GM18867 (cell line): ENCODE data around the gene UBE2N.
A peak's percentile ranks its signal among the peaks of the same experiment; 100 is the strongest.
"Not testable (repeated sequence)": the region's sequence is repeated elsewhere in the genome, so short reads cannot be mapped to it uniquely, and the experiment has no call there.

Source experiments
- ATAC-seq: cut with Tn5 transposase; IDR thresholded peaks from one replicate; pipeline ENCODE4 v1.9.1; 2021; ENCODE audit warnings: mild to moderate bottlenecking, moderate library complexity; ENCODE audit not compliant: unreplicated experiment

Gene UBE2N

GRCh38 chr12:93381976-93382437 lies 59.7 kb downstream of the UBE2N start:
- ATAC-seq, result not testable (repeated sequence)

GRCh38 chr12:93381161-93381975 lies 60.4 kb downstream of the UBE2N start:
- ATAC-seq, result no peak

DNA sequence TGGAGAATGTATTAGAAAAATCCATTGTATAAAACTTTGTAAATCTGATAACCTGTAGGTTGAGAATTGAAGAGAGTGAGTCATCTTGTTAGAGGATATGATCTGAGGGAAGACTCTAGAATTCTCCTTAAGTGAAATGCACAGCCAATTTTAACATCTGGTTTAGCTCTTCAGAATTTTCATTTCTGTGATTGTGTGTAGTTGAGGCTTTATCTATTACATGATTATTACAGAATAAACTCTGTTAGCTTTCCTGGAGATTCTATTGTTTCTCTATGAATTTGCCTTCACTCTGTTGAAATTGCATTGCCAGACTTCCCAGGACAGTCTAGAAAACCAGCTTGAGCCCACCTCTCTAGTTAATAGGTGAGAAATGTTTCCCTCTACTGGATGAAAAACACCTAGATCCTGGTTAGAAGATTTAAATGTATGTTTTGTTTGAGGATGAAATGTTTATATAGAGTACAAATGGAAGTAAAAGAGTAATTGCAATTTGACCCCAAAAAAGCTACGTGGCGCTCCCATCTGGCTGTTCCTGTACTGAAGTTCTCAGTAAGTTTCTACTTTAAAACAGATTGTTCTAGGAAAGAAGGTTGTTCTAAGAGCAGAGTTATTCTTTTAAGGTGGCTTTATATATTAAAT lies 61.1 kb downstream of the UBE2N start:
- no peak for ATAC-seq

DNA sequence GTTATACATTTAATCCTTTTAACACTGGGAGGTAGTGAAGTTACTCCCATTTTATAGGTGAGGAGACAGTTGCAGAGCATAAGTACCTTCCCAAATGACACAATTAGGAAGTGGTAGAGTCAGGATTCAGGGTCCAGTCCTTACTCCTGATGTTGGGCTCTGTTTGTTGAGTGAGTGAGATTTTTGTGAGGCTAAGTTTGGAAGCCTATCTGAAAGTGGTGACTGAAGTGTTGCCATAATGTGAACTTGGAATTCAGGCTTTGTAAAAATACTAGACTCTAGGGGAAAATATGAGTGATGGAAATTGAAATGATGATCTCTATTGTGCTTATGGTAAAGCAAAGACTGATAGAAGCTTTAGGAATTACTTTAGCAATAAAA lies 61.8 kb downstream of the UBE2N start:
- no peak for ATAC-seq

DNA sequence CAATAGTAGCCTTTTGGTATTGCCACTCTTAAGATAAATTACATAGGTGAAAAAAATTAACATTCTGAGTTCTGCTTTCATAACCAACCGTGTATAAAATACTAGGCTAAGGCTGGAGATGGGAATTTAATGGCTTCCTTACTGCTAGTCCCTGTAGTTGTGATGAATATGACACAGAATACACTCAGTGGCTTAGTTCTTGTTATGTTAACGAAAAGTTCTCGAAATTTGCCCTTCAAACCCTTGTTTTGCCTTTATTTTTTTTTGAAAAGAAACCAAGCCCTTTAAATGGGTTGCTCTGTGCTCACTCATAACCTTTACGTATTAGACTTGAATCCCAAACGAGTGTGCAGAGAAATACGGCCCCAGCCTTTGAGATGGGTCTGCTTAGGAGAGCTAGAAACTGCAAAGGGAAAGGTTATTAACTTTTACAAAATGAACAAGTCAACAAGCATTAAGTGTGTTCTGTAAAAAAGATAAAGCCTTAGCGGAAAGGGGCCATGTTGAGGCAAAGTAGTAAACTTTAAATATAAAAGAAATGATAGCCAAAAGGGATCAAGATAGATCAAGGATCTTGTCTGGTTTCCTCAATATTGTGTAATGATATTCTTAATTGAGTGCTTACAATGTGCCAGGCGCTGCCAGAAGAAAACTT lies 62.3 kb downstream of the UBE2N start:
- ATAC-seq, result no peak

DNA sequence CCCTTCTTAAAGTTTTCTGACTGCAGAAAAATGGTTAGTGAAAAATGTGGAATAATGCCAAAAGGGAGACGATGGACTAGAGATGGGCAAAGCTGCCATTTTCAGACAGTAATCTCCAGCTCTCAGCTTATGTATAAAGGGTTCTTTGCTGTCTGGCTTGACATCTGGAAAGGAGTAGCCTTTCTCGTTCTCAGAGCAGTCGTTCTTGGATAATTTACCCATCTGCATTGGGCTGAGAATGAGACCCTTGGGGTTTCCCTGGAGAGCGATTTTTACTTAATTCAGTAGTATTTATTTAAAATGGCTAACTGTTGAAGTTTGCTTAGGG lies 62.8 kb downstream of the UBE2N start:
- no peak for ATAC-seq

GRCh38 chr12:93378196-93378997 lies 63.4 kb downstream of the UBE2N start:
- ATAC-seq, result peak; percentile 30

DNA sequence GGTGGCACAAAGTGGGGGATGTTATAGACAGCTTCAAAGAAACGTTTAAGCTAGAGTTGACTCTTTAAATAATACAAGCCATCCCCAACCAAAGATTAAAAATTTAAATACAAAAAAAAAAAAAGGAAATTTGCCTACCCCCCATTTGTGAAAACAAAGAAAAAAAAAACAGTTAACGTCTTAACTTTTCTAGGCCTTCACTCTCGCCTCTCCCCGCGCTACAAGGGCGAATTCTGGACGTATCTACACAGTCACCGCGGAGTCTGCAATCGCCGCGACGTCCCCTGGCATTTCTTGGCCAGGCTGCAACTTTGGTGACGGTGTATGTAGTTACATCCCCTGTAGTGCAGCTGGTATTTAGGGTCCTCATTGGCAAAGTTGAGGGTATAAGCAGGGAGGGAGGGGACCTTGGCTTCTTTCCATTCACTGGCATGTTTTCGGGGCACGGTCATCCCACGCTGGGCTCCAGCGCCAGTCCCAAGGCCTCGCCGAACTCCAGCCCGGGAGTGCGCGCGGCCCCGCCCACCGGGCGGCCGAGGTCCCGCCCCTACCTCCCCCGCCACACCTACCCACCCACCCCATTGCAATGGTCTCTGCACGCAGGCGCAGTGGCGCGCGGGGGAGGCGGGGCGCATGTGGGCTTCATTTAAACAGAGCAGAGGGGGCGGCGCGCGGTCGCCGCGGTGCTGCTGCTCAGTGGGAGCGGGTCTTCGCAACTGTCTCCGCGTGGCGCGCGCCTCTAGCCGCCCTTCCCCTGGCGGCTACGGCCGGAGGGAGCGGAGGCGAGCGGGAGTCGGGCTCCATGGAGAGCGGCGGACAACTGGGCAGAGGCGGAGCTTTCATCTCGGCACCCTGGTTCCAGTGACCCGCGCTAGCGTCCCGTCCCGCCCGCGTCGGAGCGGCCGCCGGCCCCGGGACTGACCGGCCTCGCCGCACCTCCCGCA lies 64.2 kb downstream of the UBE2N start, which contains the start of gene NUDT4:
NUDT4 (plus strand) TSS at position 674 of the 944 bp plus-strand sequence. CDS start 398 bp downstream, outside the sequence.
- ATAC-seq, result peak; percentile 64

GRCh38 chr12:93376436-93377251 lies 65.1 kb downstream of the UBE2N start:
- ATAC-seq, result no peak

DNA sequence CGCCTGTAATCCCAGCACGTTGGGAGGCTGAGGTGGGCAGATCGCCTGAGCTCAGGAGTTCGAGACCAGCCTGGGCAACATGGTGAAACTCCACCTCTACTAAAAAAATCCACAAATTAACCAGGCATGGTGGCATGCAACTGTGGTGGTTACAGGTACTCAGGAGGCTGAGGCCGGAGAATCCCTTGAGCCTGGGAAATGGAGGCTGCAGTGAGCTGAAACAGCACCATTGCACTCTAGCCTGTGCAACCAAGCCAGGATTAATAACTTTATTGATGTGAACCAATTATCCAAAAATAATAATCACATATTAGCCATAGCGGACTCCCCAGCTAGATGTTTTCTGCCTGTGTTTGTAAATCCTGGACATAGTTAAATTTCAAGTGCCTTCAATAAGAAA lies 65.8 kb downstream of the UBE2N start:
- ATAC-seq, result no peak

DNA sequence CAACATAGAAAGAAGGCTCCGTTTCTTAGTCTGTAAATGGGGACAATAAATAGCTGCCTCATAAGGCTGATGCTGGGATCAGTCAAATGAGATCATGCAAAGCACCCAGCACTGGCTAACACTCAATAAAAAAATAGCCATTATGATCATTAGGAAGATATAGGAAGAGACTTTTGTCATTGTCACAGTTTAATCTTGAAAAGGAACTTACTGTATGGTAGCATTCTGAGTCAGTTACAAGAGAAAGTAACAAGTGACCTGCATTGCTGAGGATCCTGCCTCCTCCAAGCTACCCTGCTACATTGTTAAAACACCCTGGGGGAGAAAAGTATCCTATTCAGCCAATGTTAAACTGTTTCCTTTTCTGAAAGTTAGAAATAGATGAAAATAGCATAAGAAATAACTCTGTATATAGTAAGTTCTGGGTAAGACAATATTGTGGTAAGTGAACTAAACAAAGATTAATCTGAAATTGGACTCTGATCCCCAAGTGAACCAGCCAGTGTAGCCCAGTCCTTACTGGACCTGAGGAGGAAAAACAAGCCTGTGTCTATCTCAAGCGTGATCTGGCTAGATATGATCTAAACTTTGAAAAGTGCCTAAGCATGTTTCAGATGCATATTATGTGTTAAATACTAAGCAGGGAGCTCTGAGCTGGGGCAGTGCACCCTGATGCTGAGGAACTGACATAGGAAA lies 67.6 kb downstream of the UBE2N start:
- no peak for ATAC-seq

- no peak for ATAC-seq
Observed at GRCh38 chr12:93370947-93371346, 70.8 kb downstream of the UBE2N start.

- no peak for ATAC-seq
Observed at GRCh38 chr12:93369505-93369904, 72.2 kb downstream of the UBE2N start.

GRCh38 chr12:93368766-93369165 lies 73.0 kb downstream of the UBE2N start:
- ATAC-seq, result no peak

DNA sequence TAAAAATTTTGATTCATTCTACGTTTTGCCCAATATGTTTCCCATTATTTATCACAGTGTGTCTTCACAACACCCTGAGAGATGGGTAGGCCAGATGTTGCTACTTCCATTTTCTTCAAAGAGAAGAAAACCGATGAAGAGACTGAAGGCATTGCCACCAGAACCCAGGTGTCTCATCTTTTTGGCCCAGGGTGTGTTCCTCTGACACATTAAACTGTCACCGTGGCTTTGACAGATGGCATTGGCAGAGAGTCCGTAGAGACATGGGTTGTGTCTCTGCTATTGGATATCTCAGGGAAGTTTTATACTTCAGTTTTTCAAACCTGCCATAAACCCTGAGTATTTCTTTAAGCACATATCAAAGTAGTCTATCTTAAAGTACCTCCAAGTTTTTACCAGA lies 75.3 kb downstream of the UBE2N start:
- no peak for ATAC-seq

- ATAC-seq, result no peak
Observed at GRCh38 chr12:93365616-93366405, 75.9 kb downstream of the UBE2N start.

GRCh38 chr12:93363841-93364297 lies 77.9 kb downstream of the UBE2N start:
- ATAC-seq, result no peak
